ENCODE measurements around the gene DPH5. TPM values are rescaled to one million over a fixed set of nuclear protein-coding genes. Genes with fewer than 3 reads are reported as not detected.
"Not testable (repeated sequence)": the region's sequence is repeated elsewhere in the genome, so short reads cannot be mapped to it uniquely, and the experiment has no call there.

Gene DPH5
- polyA plus RNA-seq, 1 of the 3 experiments (the other 2 are of a cell fraction) = 36.6 TPM

DNA sequence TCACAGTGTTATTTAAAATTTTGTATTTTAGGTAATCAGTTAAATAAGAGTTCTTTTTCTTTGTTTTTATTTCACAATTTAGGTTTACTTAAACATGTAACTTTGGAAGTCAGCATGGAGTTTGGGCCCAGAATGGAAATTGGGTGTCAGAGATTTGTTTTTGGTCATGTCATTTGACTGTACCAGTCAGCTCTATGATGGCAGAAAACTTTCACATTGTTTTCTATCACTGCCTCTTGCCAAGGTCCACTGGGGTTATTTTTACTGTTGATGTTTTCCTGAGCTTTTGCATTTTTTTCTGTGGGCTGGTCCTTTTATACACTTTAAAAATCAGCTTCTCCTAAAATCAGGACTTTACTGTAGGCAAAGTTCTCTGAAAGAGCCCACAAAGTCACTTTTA is 75.2 kb downstream of the DPH5 start:
- no peaks in the 10 kb centered on the region for H3K9me3 ChIP-seq
- no peak overlapping the region for H2AFZ ChIP-seq (ENCODE audit: low read depth)
- H3K4me3 ChIP-seq (ENCODE audit: low read depth in 2 of 2, low read length in 1 of 2) = no peak overlapping the region
- H4K20me1 ChIP-seq (ENCODE audit: insufficient read depth) = no peaks in the 10 kb centered on the region; the same call in 1 of the 2 replicates
- peaks cover 8 to 14% of the 10 kb centered on the region in 2 experiments; a peak in 3 of 4 replicates for H3K4me1 ChIP-seq (ENCODE audit: control insufficient read depth in 1 of 2, insufficient read depth in 2 of 2, low read depth in 1 of 2, low read length in 1 of 2)
- CTCF ChIA-PET = interaction anchor here (0.9 to 2.1 kb wide), 3 partner anchors 21 to 337 kb away, joined by 3 to 9 read pairs (median 4); no protein-coding TSS in a partner anchor
- no peaks in the 10 kb centered on the region for H3K9me2 ChIP-seq
- H3K36me3 ChIP-seq (replicated peaks in 1 of 2; ENCODE audit: control insufficient read depth in 1 of 2, insufficient read depth in 2 of 2, low read length in 1 of 2) = peaks cover 4 to 16% of the 10 kb centered on the region in 2 experiments
- H3K79me2 ChIP-seq (ENCODE audit: insufficient read depth) = peaks cover 41% of the 10 kb centered on the region; the same call in 1 of the 2 replicates
- DNase-seq = no peak
- POLR2A ChIA-PET = no interaction called here
- no peak overlapping the region for H3K4me2 ChIP-seq
- TF ChIP-seq, protein P1, sequence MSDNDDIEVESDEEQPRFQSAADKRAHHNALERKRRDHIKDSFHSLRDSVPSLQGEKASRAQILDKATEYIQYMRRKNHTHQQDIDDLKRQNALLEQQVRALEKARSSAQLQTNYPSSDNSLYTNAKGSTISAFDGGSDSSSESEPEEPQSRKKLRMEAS (IDR thresholded peaks at IDR 0.05; ENCODE audit: low read depth) = no peak
- TF ChIP-seq, protein P2, sequence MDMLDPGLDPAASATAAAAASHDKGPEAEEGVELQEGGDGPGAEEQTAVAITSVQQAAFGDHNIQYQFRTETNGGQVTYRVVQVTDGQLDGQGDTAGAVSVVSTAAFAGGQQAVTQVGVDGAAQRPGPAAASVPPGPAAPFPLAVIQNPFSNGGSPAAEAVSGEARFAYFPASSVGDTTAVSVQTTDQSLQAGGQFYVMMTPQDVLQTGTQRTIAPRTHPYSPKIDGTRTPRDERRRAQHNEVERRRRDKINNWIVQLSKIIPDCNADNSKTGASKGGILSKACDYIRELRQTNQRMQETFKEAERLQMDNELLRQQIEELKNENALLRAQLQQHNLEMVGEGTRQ (IDR thresholded peaks at IDR 0.05; ENCODE audit: borderline replicate concordance, low read depth, low read length) = no peak
- no peak overlapping the region for H3K9ac ChIP-seq
- H3F3A ChIP-seq (replicated peaks; ENCODE audit: insufficient read depth) = peaks cover 4% of the 10 kb centered on the region
- H3K27ac ChIP-seq (ENCODE audit: low read depth in 2 of 2, low read length in 1 of 2) = no peak overlapping the region
- H3K27me3 ChIP-seq (ENCODE audit: insufficient read depth) = no peaks in the 10 kb centered on the region

DNA sequence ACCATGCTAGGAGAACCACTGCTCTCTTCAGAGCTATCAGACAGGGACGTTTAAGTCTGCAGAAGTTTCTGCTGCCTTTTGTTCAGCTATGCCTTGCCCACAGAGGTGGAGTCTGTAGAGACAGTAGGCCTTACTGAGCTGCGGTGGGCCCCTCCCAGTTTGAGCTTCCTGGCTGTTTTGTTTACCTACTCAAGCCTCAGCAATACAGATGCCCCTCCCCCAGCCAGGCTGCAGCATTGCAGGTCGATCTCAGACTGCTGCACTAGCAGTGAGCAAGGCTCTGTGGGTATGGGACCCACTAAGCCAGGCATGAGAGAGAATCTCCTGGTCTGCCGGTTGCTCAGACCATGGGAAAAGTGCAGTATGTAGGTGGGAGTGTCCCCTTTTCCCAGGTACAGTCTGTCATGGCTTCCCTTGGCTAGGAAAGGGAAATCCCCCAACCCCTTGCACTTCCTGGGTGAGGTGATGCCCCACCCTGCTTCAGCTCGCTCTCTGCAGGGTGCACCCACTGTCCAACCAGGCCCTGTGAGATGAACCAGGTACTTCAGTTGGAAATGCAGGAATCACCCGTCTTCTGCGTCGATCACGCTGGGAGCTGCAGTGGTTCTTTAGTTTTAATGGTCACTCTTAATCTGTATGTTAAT is 75.9 kb downstream of the DPH5 start:
- POLR2A ChIA-PET; H3K4me2 ChIP-seq; DNase-seq; H3F3A ChIP-seq (replicated peaks; ENCODE audit: insufficient read depth); H3K9ac ChIP-seq; H2AFZ ChIP-seq (ENCODE audit: low read depth); H3K27ac ChIP-seq (ENCODE audit: low read depth in 2 of 2, low read length in 1 of 2); H3K9me3 ChIP-seq; H3K4me1 ChIP-seq (ENCODE audit: control insufficient read depth in 1 of 2, insufficient read depth in 2 of 2, low read depth in 1 of 2, low read length in 1 of 2); H4K20me1 ChIP-seq (ENCODE audit: insufficient read depth); H3K27me3 ChIP-seq (ENCODE audit: insufficient read depth); H3K4me3 ChIP-seq (ENCODE audit: low read depth in 2 of 2, low read length in 1 of 2); H3K9me2 ChIP-seq: not testable (repeated sequence)
- H3K79me2 ChIP-seq (ENCODE audit: insufficient read depth) = peaks cover 46% of the 10 kb centered on the region
- WGBS (ENCODE audit: low lambda C conversion rate) = 88% methylated on average over 9 of the region's 9 CpGs
- H3K36me3 ChIP-seq (replicated peaks in 1 of 2; ENCODE audit: control insufficient read depth in 1 of 2, insufficient read depth in 2 of 2, low read length in 1 of 2) = peaks cover 4 to 16% of the 10 kb centered on the region in 2 experiments
- CTCF ChIA-PET = interaction anchor here (1.0 to 2.1 kb wide), 3 partner anchors 12 to 339 kb away, joined by 3 to 9 read pairs (median 6); no protein-coding TSS in a partner anchor

DNA sequence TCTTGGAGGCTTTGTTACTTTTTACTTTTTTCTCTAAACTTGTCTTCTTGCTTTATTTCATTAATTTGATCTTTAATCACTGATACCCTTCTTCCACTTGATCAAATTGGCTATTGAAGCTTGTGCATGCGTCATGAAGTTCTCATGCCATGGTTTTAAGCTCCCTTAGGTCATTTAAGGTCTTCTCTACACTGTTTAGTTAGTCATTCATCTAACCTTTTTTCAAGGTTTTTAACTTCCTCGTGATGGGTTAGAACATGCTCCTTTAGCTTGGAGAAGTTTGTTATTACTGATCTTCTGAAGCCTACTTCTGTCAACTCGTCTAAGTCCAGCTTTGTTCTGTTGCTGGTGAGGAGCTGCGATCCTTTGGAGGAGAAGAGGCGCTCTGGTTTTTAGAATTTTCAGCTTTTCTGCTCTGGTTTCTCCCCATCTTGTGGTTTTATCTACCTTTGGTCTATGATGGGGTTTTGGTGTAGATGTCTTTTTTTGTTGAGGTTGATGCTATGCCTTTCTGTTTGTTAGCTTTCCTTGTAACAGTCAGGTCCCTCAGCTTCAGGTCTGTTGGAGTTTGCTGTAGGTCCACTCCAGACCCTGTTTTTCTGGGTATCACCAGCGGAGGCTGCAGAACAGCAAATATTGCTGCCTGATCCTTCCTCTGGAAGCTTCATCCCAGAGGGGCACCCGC is 76.7 kb downstream of the DPH5 start:
- not testable (repeated sequence) for H3K27ac ChIP-seq (ENCODE audit: low read depth in 2 of 2, low read length in 1 of 2); H3K27me3 ChIP-seq (ENCODE audit: insufficient read depth); DNase-seq; H3K4me1 ChIP-seq (ENCODE audit: control insufficient read depth in 1 of 2, insufficient read depth in 2 of 2, low read depth in 1 of 2, low read length in 1 of 2); H2AFZ ChIP-seq (ENCODE audit: low read depth); H3F3A ChIP-seq (replicated peaks; ENCODE audit: insufficient read depth); H3K9me3 ChIP-seq; H3K4me3 ChIP-seq (ENCODE audit: low read depth in 2 of 2, low read length in 1 of 2); H3K4me2 ChIP-seq; H3K9me2 ChIP-seq; H3K9ac ChIP-seq; H4K20me1 ChIP-seq (ENCODE audit: insufficient read depth)
- POLR2A ChIA-PET = interaction anchor here (0.7 kb wide), 1 partner anchor 1025 kb away, joined by 3 read pairs; no protein-coding TSS in a partner anchor
- peaks cover 46% of the 10 kb centered on the region for H3K79me2 ChIP-seq (ENCODE audit: insufficient read depth)
- WGBS (ENCODE audit: low lambda C conversion rate) = 98% methylated on average over 7 of the region's 7 CpGs
- peaks cover 3 to 16% of the 10 kb centered on the region in 2 experiments for H3K36me3 ChIP-seq (replicated peaks in 1 of 2; ENCODE audit: control insufficient read depth in 1 of 2, insufficient read depth in 2 of 2, low read length in 1 of 2)
- CTCF ChIA-PET = interaction anchor here (1.0 to 2.0 kb wide), 2 partner anchors 13 to 340 kb away, joined by 3 to 6 read pairs; no protein-coding TSS in a partner anchor

DNA sequence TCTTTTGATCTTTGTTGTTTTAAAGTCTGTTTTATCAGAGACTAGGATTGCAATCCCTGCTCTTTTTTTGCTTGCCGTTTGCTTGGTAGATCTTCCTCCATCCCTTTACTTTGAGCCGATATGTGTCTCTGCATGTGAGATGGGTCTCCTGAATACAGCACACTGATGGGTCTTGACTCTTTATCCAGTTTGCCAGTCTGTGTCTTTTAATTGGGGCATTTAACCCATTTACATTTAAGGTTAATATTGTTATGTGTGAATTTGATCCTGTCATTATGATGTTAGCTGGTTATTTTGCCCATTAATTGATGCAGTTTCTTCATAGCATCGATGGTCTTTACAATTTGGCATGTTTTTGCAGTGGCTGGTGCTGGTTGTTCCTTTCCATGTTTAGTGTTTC is 77.8 kb downstream of the DPH5 start:
- not testable (repeated sequence) for H3K27ac ChIP-seq (ENCODE audit: low read depth in 2 of 2, low read length in 1 of 2); H4K20me1 ChIP-seq (ENCODE audit: insufficient read depth); H3K27me3 ChIP-seq (ENCODE audit: insufficient read depth); H3K4me1 ChIP-seq (ENCODE audit: control insufficient read depth in 1 of 2, insufficient read depth in 2 of 2, low read depth in 1 of 2, low read length in 1 of 2); H3K9me2 ChIP-seq; H3K4me2 ChIP-seq; H2AFZ ChIP-seq (ENCODE audit: low read depth); H3K4me3 ChIP-seq (ENCODE audit: low read depth in 2 of 2, low read length in 1 of 2); DNase-seq; H3F3A ChIP-seq (replicated peaks; ENCODE audit: insufficient read depth); H3K9me3 ChIP-seq; H3K9ac ChIP-seq
- 81% methylated on average over 3 of the region's 3 CpGs for WGBS (ENCODE audit: low lambda C conversion rate)
- Histone ChIP-seq H3K36me3 (replicated peaks in 1 of 2; ENCODE audit: control insufficient read depth in 1 of 2, insufficient read depth in 2 of 2, low read length in 1 of 2) (peaks cover 4 to 16% of the 10 kb centered on the region in 2 experiments), H3K79me2 (ENCODE audit: insufficient read depth) (peaks cover 46% of the 10 kb centered on the region)
- ChIA-PET POLR2A (interaction anchor here (0.7 kb wide), 1 partner anchor 1026 kb away, joined by 3 read pairs; no protein-coding TSS in a partner anchor), CTCF (interaction anchor here (2.0 kb wide), 1 partner anchor 341 kb away, joined by 6 read pairs; no protein-coding TSS in a partner anchor)

DNA sequence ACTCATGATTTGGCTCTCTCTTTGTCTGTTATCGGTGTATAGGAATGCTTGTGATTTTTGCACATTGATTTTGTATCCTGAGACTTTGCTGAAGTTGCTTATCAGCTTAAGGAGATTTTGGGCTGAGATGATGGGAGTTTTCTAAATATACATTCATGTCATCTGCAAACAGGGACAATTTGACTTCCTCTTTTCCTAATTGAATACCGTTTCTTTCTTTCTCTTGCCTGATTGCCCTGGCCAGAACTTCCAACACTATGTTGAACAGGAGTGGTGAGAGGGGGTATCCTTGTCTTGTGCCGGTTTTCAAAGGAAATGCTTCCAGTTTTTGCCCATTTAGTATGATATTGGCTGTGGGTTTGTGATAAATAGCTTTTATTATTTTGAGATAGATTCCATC is 79.5 kb downstream of the DPH5 start:
- H3K9ac ChIP-seq; H3K4me2 ChIP-seq; H3K27me3 ChIP-seq (ENCODE audit: insufficient read depth); H3K4me1 ChIP-seq (ENCODE audit: control insufficient read depth in 1 of 2, insufficient read depth in 2 of 2, low read depth in 1 of 2, low read length in 1 of 2); H3K4me3 ChIP-seq (ENCODE audit: low read depth in 2 of 2, low read length in 1 of 2); H3F3A ChIP-seq (replicated peaks; ENCODE audit: insufficient read depth); H3K27ac ChIP-seq (ENCODE audit: low read depth in 2 of 2, low read length in 1 of 2); CTCF ChIA-PET; H3K9me2 ChIP-seq; H2AFZ ChIP-seq (ENCODE audit: low read depth); H4K20me1 ChIP-seq (ENCODE audit: insufficient read depth); POLR2A ChIA-PET; H3K9me3 ChIP-seq; DNase-seq: not testable (repeated sequence)
- Histone ChIP-seq H3K36me3 (replicated peaks in 1 of 2; ENCODE audit: control insufficient read depth in 1 of 2, insufficient read depth in 2 of 2, low read length in 1 of 2) (peaks cover 4 to 17% of the 10 kb centered on the region in 2 experiments), H3K79me2 (ENCODE audit: insufficient read depth) (peaks cover 46% of the 10 kb centered on the region)
- WGBS (ENCODE audit: low lambda C conversion rate) = 91% methylated on average over 3 of the region's 3 CpGs

All from SK-N-SH (cell line).